Measurements from ENCODE around the gene TMEM86B. TPM values are rescaled to one million over a fixed set of nuclear protein-coding genes. Genes with fewer than 3 reads are reported as not detected.

TMEM86B gene
- total RNA-seq, 1 donor from 2014 or later, result 10.0 TPM

DNA sequence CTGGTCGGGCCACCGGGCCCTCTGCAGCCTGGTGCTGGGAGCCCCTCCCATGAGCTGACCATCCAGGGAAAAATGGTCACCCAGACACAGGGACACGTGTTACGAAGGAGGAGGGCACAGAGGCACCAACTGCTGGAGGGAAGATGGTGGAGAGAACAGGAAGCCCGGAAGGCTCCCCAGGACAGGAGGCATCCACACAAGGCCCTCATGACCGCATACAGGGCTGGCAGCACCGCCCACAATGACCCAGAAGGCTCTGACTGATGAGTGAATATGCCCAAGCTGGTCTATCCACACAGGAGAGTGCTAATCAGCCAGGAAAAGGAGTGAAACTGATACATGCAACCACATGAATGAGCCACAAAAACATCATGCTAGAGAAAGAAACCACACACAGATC lies 14.0 kb upstream of the TMEM86B start:
- Mint-ChIP-seq H3K27me3 (no peaks in the 10 kb centered on the region), H3K4me3 (ENCODE audit: low read depth) (no peak overlapping the region), H3K9me3 (ENCODE audit: low read depth) (no peaks in the 10 kb centered on the region), H3K36me3 (ENCODE audit: insufficient read depth) (peaks cover 11% of the 10 kb centered on the region), H3K27ac (no peak overlapping the region), H3K4me1 (ENCODE audit: low read depth) (no peaks in the 10 kb centered on the region)
- TF ChIP-seq CTCF (IDR thresholded peaks at IDR 0.05; ENCODE audit: unreplicated experiment), result no peak
- DNase-seq (ENCODE audit: low spot score, unreplicated experiment), result no peak

- Mint-ChIP-seq H3K4me1 (ENCODE audit: low read depth) (no peaks in the 10 kb centered on the region), H3K9me3 (ENCODE audit: low read depth) (no peaks in the 10 kb centered on the region), H3K4me3 (ENCODE audit: low read depth) (no peak overlapping the region), H3K36me3 (ENCODE audit: insufficient read depth) (peaks cover 15% of the 10 kb centered on the region), H3K27me3 (no peaks in the 10 kb centered on the region), H3K27ac (no peak overlapping the region)
- no peak for DNase-seq (ENCODE audit: low spot score, unreplicated experiment)
- TF ChIP-seq CTCF (IDR thresholded peaks at IDR 0.05; ENCODE audit: unreplicated experiment), result no peak
Measured at GRCh38 chr19:55241935-55242464, 13.4 kb upstream of the TMEM86B start.

- Mint-ChIP-seq H3K4me1 (ENCODE audit: low read depth) (no peaks in the 10 kb centered on the region), H3K9me3 (ENCODE audit: low read depth) (no peaks in the 10 kb centered on the region), H3K27ac (no peak overlapping the region), H3K4me3 (ENCODE audit: low read depth) (no peak overlapping the region), H3K36me3 (ENCODE audit: insufficient read depth) (peaks cover 20% of the 10 kb centered on the region), H3K27me3 (no peaks in the 10 kb centered on the region)
- no peak for TF ChIP-seq CTCF (IDR thresholded peaks at IDR 0.05; ENCODE audit: unreplicated experiment)
- DNase-seq (ENCODE audit: low spot score, unreplicated experiment), result no peak
Measured at GRCh38 chr19:55241143-55241934, 12.8 kb upstream of the TMEM86B start.

DNA sequence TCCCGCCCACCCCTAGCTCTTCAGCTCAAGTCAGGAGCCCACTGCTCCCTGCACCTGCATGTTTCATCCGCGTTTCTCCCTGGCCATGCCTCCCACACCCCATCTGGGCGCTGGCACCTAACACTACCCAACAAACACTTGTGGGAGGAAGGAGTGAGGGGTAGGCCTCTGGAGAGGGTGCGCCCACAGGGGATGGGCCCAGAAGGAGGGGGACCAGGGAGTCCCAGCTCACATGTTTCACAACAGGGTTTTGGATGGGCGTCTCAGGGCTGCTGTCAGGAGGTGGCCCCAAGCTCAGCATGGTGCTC lies 12.1 kb upstream of the TMEM86B start:
- TF ChIP-seq CTCF (IDR thresholded peaks at IDR 0.05; ENCODE audit: unreplicated experiment), result no peak
- Mint-ChIP-seq H3K4me3 (ENCODE audit: low read depth) (no peak overlapping the region), H3K27ac (no peak overlapping the region), H3K36me3 (ENCODE audit: insufficient read depth) (peaks cover 24% of the 10 kb centered on the region), H3K4me1 (ENCODE audit: low read depth) (no peaks in the 10 kb centered on the region), H3K9me3 (ENCODE audit: low read depth) (no peaks in the 10 kb centered on the region), H3K27me3 (no peaks in the 10 kb centered on the region)
- no peak for DNase-seq (ENCODE audit: low spot score, unreplicated experiment)

DNA sequence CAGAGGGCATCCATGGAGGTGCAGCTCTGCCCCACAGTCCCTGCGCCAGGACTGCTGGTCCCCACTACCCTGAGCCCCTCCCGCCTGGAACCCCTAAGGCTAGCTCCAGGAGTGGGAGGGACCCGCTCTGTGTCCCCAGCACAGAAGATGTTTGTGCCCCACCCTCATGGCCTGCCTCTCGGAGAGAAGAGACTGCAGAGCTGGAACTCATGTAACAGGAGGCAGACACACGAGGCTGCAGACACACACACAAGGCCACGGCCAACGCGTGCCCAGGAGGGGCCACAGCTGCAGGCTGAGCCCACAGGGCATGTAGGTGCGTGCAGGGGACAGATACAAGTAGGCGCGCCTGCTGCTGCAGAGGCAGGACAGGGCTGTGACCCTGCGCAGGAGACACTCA lies 10.4 kb upstream of the TMEM86B start:
- no peak overlapping the region for H3K27ac Mint-ChIP-seq
- no peaks in the 10 kb centered on the region for H3K27me3 Mint-ChIP-seq
- no peak for DNase-seq (ENCODE audit: low spot score, unreplicated experiment)
- no peaks in the 10 kb centered on the region for H3K4me1 Mint-ChIP-seq (ENCODE audit: low read depth)
- no peaks in the 10 kb centered on the region for H3K9me3 Mint-ChIP-seq (ENCODE audit: low read depth)
- no peak for TF ChIP-seq CTCF (IDR thresholded peaks at IDR 0.05; ENCODE audit: unreplicated experiment)
- peaks cover 31% of the 10 kb centered on the region for H3K36me3 Mint-ChIP-seq (ENCODE audit: insufficient read depth)
- no peak overlapping the region for H3K4me3 Mint-ChIP-seq (ENCODE audit: low read depth)
